EH (cell line): ENCODE measurements around the gene DDX6.
"Not testable (repeated sequence)": the region's sequence is repeated elsewhere in the genome, so short reads cannot be mapped to it uniquely, and the experiment has no call there.

Experiments
- DNase-seq: peaks from one replicate; pipeline ENCODE4 v3.0.0-alpha.2; 2015; ENCODE audit warnings: low read depth

DDX6 gene

GRCh38 chr11:118791111-118791960, at the start of gene DDX6:
TSS of gene DDX6 (minus strand) at chr11:118791164. CDS start at chr11:118786251, 4,913 bp downstream.
- DNase-seq: peak; percentile 90

- DNase-seq: no peak
Observed at GRCh38 chr11:118838905-118839553, 48.1 kb upstream of the DDX6 start.

GRCh38 chr11:118837868-118838267, 46.9 kb upstream of the DDX6 start:
- DNase-seq: no peak

GRCh38 chr11:118834427-118835028, 43.6 kb upstream of the DDX6 start:
- DNase-seq: peak; percentile 23

GRCh38 chr11:118827118-118827517, 36.2 kb upstream of the DDX6 start:
- no peak for DNase-seq

GRCh38 chr11:118822936-118823510, 32.1 kb upstream of the DDX6 start:
- DNase-seq: not testable (repeated sequence)

GRCh38 chr11:118820412-118821357, 29.7 kb upstream of the DDX6 start:
- DNase-seq: no peak

GRCh38 chr11:118820025-118820379, 29.0 kb upstream of the DDX6 start:
- DNase-seq: not testable (repeated sequence)

- DNase-seq: no peak
Observed at GRCh38 chr11:118819334-118820024, 28.5 kb upstream of the DDX6 start.

- no peak for DNase-seq
Observed at GRCh38 chr11:118818130-118818529, 27.2 kb upstream of the DDX6 start.

GRCh38 chr11:118813551-118813950, 22.6 kb upstream of the DDX6 start:
- no peak for DNase-seq

- no peak for DNase-seq
Observed at GRCh38 chr11:118812485-118812884, 21.5 kb upstream of the DDX6 start.

- no peak for DNase-seq
Observed at GRCh38 chr11:118807800-118808778, 17.1 kb upstream of the DDX6 start.

GRCh38 chr11:118806400-118806799, 15.4 kb upstream of the DDX6 start:
- no peak for DNase-seq

- DNase-seq: no peak
Observed at GRCh38 chr11:118804094-118804493, 13.1 kb upstream of the DDX6 start.

GRCh38 chr11:118799372-118799771, 8.4 kb upstream of the DDX6 start:
- no peak for DNase-seq

GRCh38 chr11:118797510-118797909, 6.5 kb upstream of the DDX6 start:
- DNase-seq: no peak

GRCh38 chr11:118792570-118793124, 1.7 kb upstream of the DDX6 start:
- DNase-seq: peak; percentile 93

GRCh38 chr11:118791961-118792569, 1.1 kb upstream of the DDX6 start:
- no peak for DNase-seq
